SK-N-SH treated with all-trans-retinoic acid at 6 μM for 48 hours (cell line): ENCODE results near the gene SLC40A1.

Experiments used
- ATAC-seq: fragments of 200-7000 bp; cut with Tn5 transposase; 3 replicates; pipeline ENCODE4 v1.9.1; 2020; ENCODE audit warnings: mild to moderate bottlenecking, moderate library complexity
- BACH2 ChIP-seq: fragments of 250-450 bp; sonication (Bioruptor Pico); IDR thresholded peaks from 2 replicates; pipeline ENCODE4 v1.9.0; 2021; ENCODE audit warnings: mild to moderate bottlenecking, borderline replicate concordance
- CREB5 ChIP-seq: fragments of 250-450 bp; sonication (Bioruptor Pico); IDR thresholded peaks from 2 replicates; pipeline ENCODE4 v1.5.1; 2020; ENCODE audit warnings: low read depth, mild to moderate bottlenecking, moderate library complexity
- CSDC2 ChIP-seq: fragments of 250-450 bp; sonication (Bioruptor Pico); IDR thresholded peaks from 2 replicates; pipeline ENCODE4 v1.5.0; 2020; ENCODE audit warnings: mild to moderate bottlenecking, moderate library complexity
- CSRNP3 ChIP-seq: fragments of 250-450 bp; sonication (Bioruptor Pico); IDR thresholded peaks from 2 replicates; pipeline ENCODE4 v1.5.1; 2021; ENCODE audit warnings: mild to moderate bottlenecking, moderate library complexity
- ISL1 ChIP-seq: fragments of 250-450 bp; sonication (Bioruptor Pico); IDR thresholded peaks from 2 replicates; pipeline ENCODE4 v2.1.2; 2022; ENCODE audit warnings: mild to moderate bottlenecking, moderate library complexity
- SNAI2 ChIP-seq: fragments of 250-450 bp; sonication (Bioruptor Pico); IDR thresholded peaks from 2 replicates; pipeline ENCODE4 v1.5.0; 2020; ENCODE audit warnings: mild to moderate bottlenecking, moderate library complexity
- TCF4 ChIP-seq: fragments of 250-450 bp; sonication (Bioruptor Pico); IDR thresholded peaks from 2 replicates; pipeline ENCODE4 v1.8.0; 2021; ENCODE audit warnings: mild to moderate bottlenecking, moderate library complexity, borderline replicate concordance
- ZFP3 ChIP-seq: fragments of 250-450 bp; sonication (Bioruptor Pico); IDR thresholded peaks from 2 replicates; pipeline ENCODE4 v1.5.0; 2020; ENCODE audit warnings: mild to moderate bottlenecking, moderate library complexity
- ZNF565 ChIP-seq: fragments of 450-650 bp; formaldehyde crosslinking; conservative IDR thresholded peaks from 2 replicates; pipeline ENCODE4 v1.5.0; 2020; ENCODE audit warnings: low read depth, mild to moderate bottlenecking, moderate library complexity
- ZNF70 ChIP-seq: fragments of 450-650 bp; formaldehyde crosslinking; IDR thresholded peaks from 2 replicates; pipeline ENCODE4 v1.5.0; 2020; ENCODE audit warnings: mild to moderate bottlenecking, moderate library complexity
- ZNF8 ChIP-seq: fragments of 450-650 bp; formaldehyde crosslinking; IDR thresholded peaks from 2 replicates; pipeline ENCODE4 v1.5.0; 2020; ENCODE audit warnings: mild to moderate bottlenecking, moderate library complexity
- TF ChIP-seq, protein P1 (sequence below): fragments of 250-450 bp; sonication (Bioruptor Pico); IDR thresholded peaks from 2 replicates; pipeline ENCODE4 v1.5.0; 2020; ENCODE audit warnings: mild to moderate bottlenecking, moderate library complexity
- TF ChIP-seq, protein P2 (sequence below): fragments of 250-450 bp; sonication (Bioruptor Pico); IDR thresholded peaks from 2 replicates; pipeline ENCODE4 v1.8.0; 2021; ENCODE audit warnings: low read depth, mild to moderate bottlenecking, moderate library complexity, borderline replicate concordance

The SLC40A1 gene

GRCh38 chr2:189580658-189581353 is at the start of gene SLC40A1:
SLC40A1 (minus strand) TSS chr2:189580786; CDS start chr2:189580460, 326 bp downstream.
- peak; percentile 98 for ATAC-seq
- TF ChIP-seq, protein P1, sequence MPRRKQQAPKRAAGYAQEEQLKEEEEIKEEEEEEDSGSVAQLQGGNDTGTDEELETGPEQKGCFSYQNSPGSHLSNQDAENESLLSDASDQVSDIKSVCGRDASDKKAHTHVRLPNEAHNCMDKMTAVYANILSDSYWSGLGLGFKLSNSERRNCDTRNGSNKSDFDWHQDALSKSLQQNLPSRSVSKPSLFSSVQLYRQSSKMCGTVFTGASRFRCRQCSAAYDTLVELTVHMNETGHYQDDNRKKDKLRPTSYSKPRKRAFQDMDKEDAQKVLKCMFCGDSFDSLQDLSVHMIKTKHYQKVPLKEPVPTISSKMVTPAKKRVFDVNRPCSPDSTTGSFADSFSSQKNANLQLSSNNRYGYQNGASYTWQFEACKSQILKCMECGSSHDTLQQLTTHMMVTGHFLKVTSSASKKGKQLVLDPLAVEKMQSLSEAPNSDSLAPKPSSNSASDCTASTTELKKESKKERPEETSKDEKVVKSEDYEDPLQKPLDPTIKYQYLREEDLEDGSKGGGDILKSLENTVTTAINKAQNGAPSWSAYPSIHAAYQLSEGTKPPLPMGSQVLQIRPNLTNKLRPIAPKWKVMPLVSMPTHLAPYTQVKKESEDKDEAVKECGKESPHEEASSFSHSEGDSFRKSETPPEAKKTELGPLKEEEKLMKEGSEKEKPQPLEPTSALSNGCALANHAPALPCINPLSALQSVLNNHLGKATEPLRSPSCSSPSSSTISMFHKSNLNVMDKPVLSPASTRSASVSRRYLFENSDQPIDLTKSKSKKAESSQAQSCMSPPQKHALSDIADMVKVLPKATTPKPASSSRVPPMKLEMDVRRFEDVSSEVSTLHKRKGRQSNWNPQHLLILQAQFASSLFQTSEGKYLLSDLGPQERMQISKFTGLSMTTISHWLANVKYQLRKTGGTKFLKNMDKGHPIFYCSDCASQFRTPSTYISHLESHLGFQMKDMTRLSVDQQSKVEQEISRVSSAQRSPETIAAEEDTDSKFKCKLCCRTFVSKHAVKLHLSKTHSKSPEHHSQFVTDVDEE (CRISPR knock-in tag) = peak; percentile 13; the same call in 1 of the 2 replicates
- TF ChIP-seq BACH2 (CRISPR knock-in tag) = no peak

DNA sequence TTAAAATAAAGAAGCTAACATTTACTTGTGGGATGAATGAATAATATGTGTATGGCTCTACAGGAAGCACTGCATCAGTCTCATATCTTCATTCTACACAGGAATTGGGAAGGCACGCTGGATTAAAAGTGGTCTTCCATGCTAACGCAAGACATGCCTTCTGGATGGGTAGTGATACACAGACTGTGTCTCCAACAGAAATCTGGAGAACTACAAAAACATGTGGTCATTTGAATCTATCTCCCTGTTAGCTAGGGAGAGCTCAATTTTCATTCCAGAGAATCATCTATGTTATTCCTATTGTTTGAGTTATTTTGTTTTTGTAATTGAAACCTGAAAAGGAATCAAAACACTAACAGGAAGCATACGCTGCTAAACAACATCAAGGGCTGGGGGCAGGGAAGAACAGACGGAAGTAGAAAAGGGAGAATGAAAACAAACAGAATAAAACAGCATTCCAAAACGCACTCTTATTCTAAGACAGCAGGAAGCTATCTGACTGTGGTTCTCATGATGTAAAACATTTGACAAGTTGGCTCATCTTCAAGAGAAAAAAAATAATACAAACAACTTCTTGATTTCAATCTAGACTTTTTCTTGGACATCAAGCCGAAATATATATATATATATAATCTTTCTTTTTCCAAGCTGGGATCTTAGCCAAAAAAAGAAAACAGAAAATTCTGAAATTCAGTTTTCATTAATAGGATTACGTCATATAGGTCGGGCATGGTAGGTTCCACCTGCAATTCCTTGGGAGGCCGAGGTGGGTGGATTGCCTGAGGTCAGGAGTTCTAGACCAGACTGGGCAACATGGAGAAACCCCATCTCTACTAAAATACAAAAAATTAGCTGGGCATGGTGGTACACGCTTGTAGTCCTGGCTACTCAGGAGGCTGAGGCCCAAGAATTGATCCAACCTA is 49.2 kb upstream of the SLC40A1 start:
- no peak for TF ChIP-seq BACH2 (CRISPR knock-in tag)
- no peak for TF ChIP-seq ZNF565 (CRISPR knock-in tag)
- TF ChIP-seq ZNF70 (CRISPR knock-in tag) = no peak
- TF ChIP-seq ZNF8 = no peak
- TF ChIP-seq ISL1 (CRISPR knock-in tag) = 0 out of 2 replicates have a peak, but pooled peaks have one; percentile 14
- TF ChIP-seq, all 23 proteins: peak for 1
- ATAC-seq = peak; percentile 66

DNA sequence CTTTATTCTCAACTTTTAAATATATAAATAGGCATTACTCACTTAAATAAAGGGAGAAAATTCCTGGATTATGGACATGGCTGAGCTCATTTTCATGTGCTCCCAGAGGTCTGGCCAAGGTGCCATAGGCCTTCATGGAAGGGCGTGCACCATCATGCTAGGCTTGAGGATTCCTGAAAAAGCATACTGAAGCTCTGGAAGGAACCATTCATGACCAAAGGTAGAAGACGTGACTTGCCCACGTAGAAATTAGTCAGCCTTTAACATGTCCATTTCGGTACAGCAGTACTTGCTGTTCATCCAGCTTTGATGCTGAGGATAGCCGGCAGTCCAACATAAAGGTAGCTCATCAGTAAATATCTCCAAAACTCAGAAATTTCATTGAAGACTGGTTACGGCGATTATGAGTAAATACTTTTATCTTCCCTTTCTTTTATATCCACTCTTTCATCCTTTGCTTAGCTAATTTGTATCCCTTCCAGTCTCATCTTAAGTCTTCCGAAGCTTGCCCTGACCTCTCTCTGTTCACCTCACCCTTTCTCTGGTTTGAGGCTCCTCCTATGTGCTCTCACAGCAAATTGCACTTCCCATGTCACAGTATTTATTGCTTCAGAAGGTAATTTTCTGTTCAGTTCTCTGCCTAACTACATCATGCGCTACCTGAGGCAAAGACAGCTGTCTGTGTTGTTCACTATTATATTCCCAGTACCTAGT is 48.4 kb upstream of the SLC40A1 start:
- peak; percentile 44 for ATAC-seq

GRCh38 chr2:189627789-189628188 is 47.2 kb upstream of the SLC40A1 start:
- no peak for ATAC-seq
- no peak for TF ChIP-seq ZFP3 (CRISPR knock-in tag)
- TF ChIP-seq, protein P2, sequence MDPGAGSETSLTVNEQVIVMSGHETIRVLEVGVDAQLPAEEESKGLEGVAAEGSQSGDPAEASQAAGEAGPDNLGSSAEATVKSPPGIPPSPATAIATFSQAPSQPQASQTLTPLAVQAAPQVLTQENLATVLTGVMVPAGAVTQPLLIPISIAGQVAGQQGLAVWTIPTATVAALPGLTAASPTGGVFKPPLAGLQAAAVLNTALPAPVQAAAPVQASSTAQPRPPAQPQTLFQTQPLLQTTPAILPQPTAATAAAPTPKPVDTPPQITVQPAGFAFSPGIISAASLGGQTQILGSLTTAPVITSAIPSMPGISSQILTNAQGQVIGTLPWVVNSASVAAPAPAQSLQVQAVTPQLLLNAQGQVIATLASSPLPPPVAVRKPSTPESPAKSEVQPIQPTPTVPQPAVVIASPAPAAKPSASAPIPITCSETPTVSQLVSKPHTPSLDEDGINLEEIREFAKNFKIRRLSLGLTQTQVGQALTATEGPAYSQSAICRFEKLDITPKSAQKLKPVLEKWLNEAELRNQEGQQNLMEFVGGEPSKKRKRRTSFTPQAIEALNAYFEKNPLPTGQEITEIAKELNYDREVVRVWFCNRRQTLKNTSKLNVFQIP (CRISPR knock-in tag) = no peak
- TF ChIP-seq, protein P1 (CRISPR knock-in tag) = no peak
- no peak for TF ChIP-seq CSRNP3 (CRISPR knock-in tag)

More for the DNA sequence above, 48.4 kb upstream of the SLC40A1 start:
- TF ChIP-seq SNAI2 = no peak
- no peak for TF ChIP-seq CREB5
- TF ChIP-seq BACH2 (CRISPR knock-in tag) = no peak
- no peak for TF ChIP-seq TCF4 (CRISPR knock-in tag)
- TF ChIP-seq CSDC2 (CRISPR knock-in tag) = no peak
- TF ChIP-seq, protein P2 (CRISPR knock-in tag) = no peak
- no peak for TF ChIP-seq CSRNP3 (CRISPR knock-in tag)
